Mucosa of rectum (tissue), 2 donors: Measurements from ENCODE around the gene ATP2B2.

Experiments
- H3K27ac ChIP-seq, 2 donors: one replicate each; pipeline ENCODE4 v1.7.0; 2013; ENCODE audit warnings: inconsistent platforms in 2 of 2, low read depth in 2 of 2, low read length in 2 of 2
- H3K27me3 ChIP-seq, 2 donors: one replicate each; pipeline ENCODE4 v1.7.0; 2013; ENCODE audit warnings: low read length in 2 of 2; ENCODE audit not compliant: control insufficient read depth in 2 of 2, insufficient read depth in 2 of 2
- H3K36me3 ChIP-seq, 2 donors: one replicate each; pipeline ENCODE4 v1.7.0; 2013; ENCODE audit warnings: low read length in 2 of 2; ENCODE audit not compliant: control insufficient read depth in 2 of 2, insufficient read depth in 2 of 2
- H3K4me1 ChIP-seq, 2 donors: one replicate each; pipeline ENCODE4 v1.7.0; 2013; ENCODE audit warnings: low read length in 2 of 2, mild to moderate bottlenecking in 1 of 2; ENCODE audit not compliant: control insufficient read depth in 2 of 2, insufficient read depth in 2 of 2
- H3K4me3 ChIP-seq, 2 donors: one replicate each; pipeline ENCODE4 v1.7.0; 2013; ENCODE audit warnings: low read length in 2 of 2
- H3K9ac ChIP-seq, 2 donors: one replicate each; pipeline ENCODE4 v1.7.0; 2013; ENCODE audit warnings: low read length in 2 of 2, low read depth in 1 of 2, mild to moderate bottlenecking in 1 of 2
- H3K9me3 ChIP-seq, 2 donors: one replicate each; pipeline ENCODE4 v1.7.0; 2013; ENCODE audit warnings: low read length in 2 of 2; ENCODE audit not compliant: control insufficient read depth in 2 of 2
- donor health status: healthy.
- donor health status: Normal muscosa, but diverticular disease.

ATP2B2 gene

GRCh38 chr3:10377148-10377725, 128.1 kb downstream of the ATP2B2 start:
- H3K27ac ChIP-seq: no peak overlapping the region
- no peak overlapping the region for H3K4me3 ChIP-seq
- no peaks in the 10 kb centered on the region for H3K36me3 ChIP-seq
- no peaks in the 10 kb centered on the region for H3K27me3 ChIP-seq
- no peak overlapping the region for H3K9ac ChIP-seq
- no peaks in the 10 kb centered on the region for H3K9me3 ChIP-seq
- H3K4me1 ChIP-seq: no peaks in the 10 kb centered on the region

- H3K36me3 ChIP-seq: no peaks in the 10 kb centered on the region
- H3K4me3 ChIP-seq: no peak overlapping the region
- H3K27me3 ChIP-seq: no peaks in the 10 kb centered on the region
- no peaks in the 10 kb centered on the region for H3K9me3 ChIP-seq
- H3K4me1 ChIP-seq: no peaks in the 10 kb centered on the region
- no peak overlapping the region for H3K9ac ChIP-seq
- H3K27ac ChIP-seq: no peak overlapping the region
Measured at GRCh38 chr3:10376353-10376752, 129.0 kb downstream of the ATP2B2 start.

- Histone ChIP-seq H3K9ac (no peak overlapping the region), H3K4me1 (no peaks in the 10 kb centered on the region), H3K4me3 (no peak overlapping the region), H3K27me3 (no peaks in the 10 kb centered on the region), H3K27ac (no peak overlapping the region), H3K36me3 (no peaks in the 10 kb centered on the region), H3K9me3 (no peaks in the 10 kb centered on the region)
Measured at GRCh38 chr3:10375296-10376053, 129.9 kb downstream of the ATP2B2 start.

GRCh38 chr3:10374311-10374710, 131.1 kb downstream of the ATP2B2 start:
- H3K36me3 ChIP-seq: no peaks in the 10 kb centered on the region
- no peak overlapping the region for H3K27ac ChIP-seq
- H3K27me3 ChIP-seq: no peaks in the 10 kb centered on the region
- H3K4me1 ChIP-seq: no peaks in the 10 kb centered on the region
- H3K9me3 ChIP-seq: no peaks in the 10 kb centered on the region
- H3K4me3 ChIP-seq: no peak overlapping the region
- H3K9ac ChIP-seq: no peak overlapping the region

- Histone ChIP-seq H3K9me3 (no peaks in the 10 kb centered on the region), H3K27me3 (no peaks in the 10 kb centered on the region), H3K4me3 (no peak overlapping the region), H3K27ac (no peak overlapping the region), H3K36me3 (no peaks in the 10 kb centered on the region), H3K9ac (no peak overlapping the region), H3K4me1 (no peaks in the 10 kb centered on the region)
Measured at GRCh38 chr3:10373686-10374261, 131.6 kb downstream of the ATP2B2 start.

DNA sequence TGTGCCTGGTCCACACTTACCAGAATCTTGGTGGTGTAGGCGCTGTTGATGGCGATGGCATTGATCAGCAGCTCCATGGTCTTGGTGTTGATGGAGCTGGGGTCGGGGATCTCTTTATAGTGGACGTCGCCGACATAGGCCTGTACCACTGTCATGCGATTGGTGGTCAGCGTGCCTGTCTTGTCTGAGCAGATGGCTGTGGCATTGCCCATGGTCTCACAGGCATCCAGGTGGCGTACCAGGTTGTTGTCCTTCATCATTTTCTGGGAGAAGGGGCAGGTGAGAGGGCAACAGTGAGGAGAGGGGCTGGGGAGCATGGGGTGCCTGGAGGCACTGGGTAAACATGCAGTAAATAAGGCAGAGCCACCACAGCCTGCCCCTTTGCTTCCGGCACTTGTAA, 133.6 kb downstream of the ATP2B2 start:
- Histone ChIP-seq H3K9ac (no peak overlapping the region), H3K36me3 (no peaks in the 10 kb centered on the region), H3K4me1 (no peaks in the 10 kb centered on the region), H3K4me3 (no peak overlapping the region), H3K27me3 (no peaks in the 10 kb centered on the region), H3K27ac (no peak overlapping the region), H3K9me3 (no peaks in the 10 kb centered on the region)

GRCh38 chr3:10371167-10371566, 134.2 kb downstream of the ATP2B2 start:
- no peak overlapping the region for H3K9ac ChIP-seq
- H3K27me3 ChIP-seq: no peaks in the 10 kb centered on the region
- no peak overlapping the region for H3K4me3 ChIP-seq
- no peak overlapping the region for H3K27ac ChIP-seq
- no peaks in the 10 kb centered on the region for H3K9me3 ChIP-seq
- no peaks in the 10 kb centered on the region for H3K4me1 ChIP-seq
- H3K36me3 ChIP-seq: no peaks in the 10 kb centered on the region

GRCh38 chr3:10370429-10370828, 135.0 kb downstream of the ATP2B2 start:
- H3K27me3 ChIP-seq: no peaks in the 10 kb centered on the region
- no peaks in the 10 kb centered on the region for H3K36me3 ChIP-seq
- no peak overlapping the region for H3K27ac ChIP-seq
- no peaks in the 10 kb centered on the region for H3K4me1 ChIP-seq
- H3K4me3 ChIP-seq: no peak overlapping the region
- no peak overlapping the region for H3K9ac ChIP-seq
- no peaks in the 10 kb centered on the region for H3K9me3 ChIP-seq

- Histone ChIP-seq H3K27me3 (no peaks in the 10 kb centered on the region), H3K9ac (no peak overlapping the region), H3K4me3 (no peak overlapping the region), H3K4me1 (no peaks in the 10 kb centered on the region), H3K9me3 (no peaks in the 10 kb centered on the region), H3K27ac (no peak overlapping the region), H3K36me3 (no peaks in the 10 kb centered on the region)
Measured at GRCh38 chr3:10368512-10368911, 136.9 kb downstream of the ATP2B2 start.

DNA sequence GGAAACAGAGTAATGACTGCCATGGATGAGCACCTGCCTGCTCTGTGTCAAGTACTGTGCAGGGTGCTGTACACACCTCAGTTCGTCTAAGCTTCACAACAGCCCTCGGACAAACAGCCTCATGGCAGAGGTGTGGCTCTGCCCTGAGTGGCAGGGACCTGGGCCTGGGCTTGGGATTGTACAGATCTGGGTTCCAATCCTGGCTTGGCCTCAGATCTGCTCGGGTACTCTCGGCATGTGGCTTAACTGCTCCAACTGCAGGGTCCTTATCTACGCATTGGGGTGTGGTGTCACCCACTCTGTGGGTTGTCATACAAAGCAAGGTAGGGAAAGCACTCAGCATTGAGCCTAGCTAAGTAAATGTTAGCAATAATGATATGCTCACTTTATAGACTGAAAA, 137.9 kb downstream of the ATP2B2 start:
- H3K4me3 ChIP-seq: no peak overlapping the region
- H3K27ac ChIP-seq: no peak overlapping the region
- H3K27me3 ChIP-seq: no peaks in the 10 kb centered on the region
- H3K9ac ChIP-seq: no peak overlapping the region
- H3K36me3 ChIP-seq: no peaks in the 10 kb centered on the region
- no peaks in the 10 kb centered on the region for H3K9me3 ChIP-seq
- no peaks in the 10 kb centered on the region for H3K4me1 ChIP-seq
